ENCODE measurements around the gene HP1BP3.

- TF ChIP-seq CTCF (IDR thresholded peaks at IDR 0.05; ENCODE audit: low read depth, low read length, poor library complexity, severe bottlenecking) (no peak), EZH2phosphoT487 (IDR thresholded peaks at IDR 0.05; ENCODE audit: borderline replicate concordance, low read length) (no peak)
Measured at GRCh38 chr1:20716232-20716631, 70.9 kb downstream of the HP1BP3 start.

Data from DOHH2 (cell line).